NB4 (cell line): ENCODE data around the gene SKAP1.
"Not testable (repeated sequence)": the region's sequence is repeated elsewhere in the genome, so short reads cannot be mapped to it uniquely, and the experiment has no call there.

ENCODE experiments used
- DNase-seq: peaks from one replicate; pipeline ENCODE4 v3.0.0; 2010; ENCODE audit warnings: low read depth
- H3K4me3 ChIP-seq: one replicate; pipeline ENCODE4 v1.5.1; 2011; ENCODE audit warnings: mild to moderate bottlenecking, low read depth, low read length, moderate library complexity
- MYC ChIP-seq: IDR thresholded peaks from 2 replicates; pipeline ENCODE4 v1.6.1; 2011; ENCODE audit warnings: low read depth, low read length
- POLR2A ChIP-seq: IDR thresholded peaks from 2 replicates; pipeline ENCODE4 v1.6.1; 2011; ENCODE audit warnings: mild to moderate bottlenecking; ENCODE audit not compliant: insufficient read length; ENCODE audit errors: extremely low read depth
- TF ChIP-seq, protein P1 (sequence below): IDR thresholded peaks from one replicate; pipeline ENCODE4 v1.5.1; 2012; ENCODE audit warnings: low read depth, low read length
- TF ChIP-seq, protein P2 (sequence below): IDR thresholded peaks from 2 replicates; pipeline ENCODE4 v1.6.1; 2011; ENCODE audit warnings: low read depth, low read length

Gene SKAP1

DNA sequence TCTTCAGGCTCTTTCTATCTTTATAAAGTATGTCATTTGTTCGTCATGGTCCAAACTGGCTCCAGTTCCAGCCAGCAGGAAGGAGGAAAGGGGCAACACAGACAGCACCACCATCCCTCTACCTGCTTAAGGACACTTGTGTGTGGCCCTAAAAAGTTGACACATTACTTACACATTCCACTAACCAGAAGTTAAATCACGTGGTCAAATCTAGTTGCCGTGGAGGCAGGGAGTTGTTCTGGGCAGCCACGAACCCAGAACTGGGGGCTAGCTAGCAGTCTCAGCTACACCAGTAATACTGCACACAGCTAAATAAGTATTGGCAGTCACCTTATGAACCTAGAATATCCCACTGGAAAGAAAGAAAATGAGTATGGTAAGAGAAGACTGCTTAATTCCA is 218.2 kb downstream of the SKAP1 start:
- TF ChIP-seq MYC (no peak), POLR2A (no peak)
- TF ChIP-seq, protein P1, sequence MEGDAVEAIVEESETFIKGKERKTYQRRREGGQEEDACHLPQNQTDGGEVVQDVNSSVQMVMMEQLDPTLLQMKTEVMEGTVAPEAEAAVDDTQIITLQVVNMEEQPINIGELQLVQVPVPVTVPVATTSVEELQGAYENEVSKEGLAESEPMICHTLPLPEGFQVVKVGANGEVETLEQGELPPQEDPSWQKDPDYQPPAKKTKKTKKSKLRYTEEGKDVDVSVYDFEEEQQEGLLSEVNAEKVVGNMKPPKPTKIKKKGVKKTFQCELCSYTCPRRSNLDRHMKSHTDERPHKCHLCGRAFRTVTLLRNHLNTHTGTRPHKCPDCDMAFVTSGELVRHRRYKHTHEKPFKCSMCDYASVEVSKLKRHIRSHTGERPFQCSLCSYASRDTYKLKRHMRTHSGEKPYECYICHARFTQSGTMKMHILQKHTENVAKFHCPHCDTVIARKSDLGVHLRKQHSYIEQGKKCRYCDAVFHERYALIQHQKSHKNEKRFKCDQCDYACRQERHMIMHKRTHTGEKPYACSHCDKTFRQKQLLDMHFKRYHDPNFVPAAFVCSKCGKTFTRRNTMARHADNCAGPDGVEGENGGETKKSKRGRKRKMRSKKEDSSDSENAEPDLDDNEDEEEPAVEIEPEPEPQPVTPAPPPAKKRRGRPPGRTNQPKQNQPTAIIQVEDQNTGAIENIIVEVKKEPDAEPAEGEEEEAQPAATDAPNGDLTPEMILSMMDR: no peak
- TF ChIP-seq, protein P2, sequence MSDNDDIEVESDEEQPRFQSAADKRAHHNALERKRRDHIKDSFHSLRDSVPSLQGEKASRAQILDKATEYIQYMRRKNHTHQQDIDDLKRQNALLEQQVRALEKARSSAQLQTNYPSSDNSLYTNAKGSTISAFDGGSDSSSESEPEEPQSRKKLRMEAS: no peak

DNA sequence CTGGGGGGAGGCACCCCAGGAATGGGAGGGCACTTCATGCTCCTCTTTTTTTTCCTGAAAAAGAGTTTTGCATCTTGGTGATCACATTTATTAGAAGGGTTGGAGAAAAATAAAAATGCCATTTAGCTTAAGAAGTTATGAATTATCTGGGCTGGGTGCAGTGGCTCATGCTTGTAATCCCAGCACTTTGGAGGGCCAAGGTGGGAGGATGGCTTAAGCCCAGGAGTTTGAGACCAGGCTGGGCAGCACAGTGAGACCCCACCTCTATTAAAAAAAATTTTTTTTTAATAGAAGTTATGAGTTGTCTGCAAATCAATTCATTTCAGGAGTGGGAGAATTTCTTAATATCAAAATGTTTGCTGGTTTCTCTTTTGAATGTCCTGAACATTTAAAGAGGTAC is 219.0 kb downstream of the SKAP1 start:
- TF ChIP-seq MYC (no peak), POLR2A (no peak)
- TF ChIP-seq, protein P2: no peak
- TF ChIP-seq, protein P1: no peak
- no peak overlapping the region for H3K4me3 ChIP-seq

More for the DNA sequence above, 218.2 kb downstream of the SKAP1 start:
- no peak overlapping the region for H3K4me3 ChIP-seq
- no peak for DNase-seq

DNA sequence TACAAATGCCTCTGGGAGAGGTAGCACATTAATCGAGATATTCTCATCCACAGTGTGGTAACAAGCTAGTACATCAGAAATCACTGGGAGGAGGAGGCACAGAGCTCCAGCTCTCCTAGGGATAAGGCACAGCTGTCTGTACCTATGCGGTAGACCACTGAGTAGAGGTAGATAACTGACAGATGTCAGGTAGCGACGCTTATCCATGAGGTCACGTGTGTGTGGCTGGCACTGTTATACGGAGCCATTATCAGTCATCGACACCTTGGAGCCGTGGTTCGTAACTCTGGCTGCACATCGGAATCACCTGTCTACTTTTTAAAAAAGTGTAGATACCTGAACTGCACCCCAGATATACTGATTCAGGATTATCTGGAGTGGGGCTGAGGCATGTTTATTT is 220.0 kb downstream of the SKAP1 start:
- no peak overlapping the region for H3K4me3 ChIP-seq
- no peak for DNase-seq
- no peak for TF ChIP-seq POLR2A
- no peak for TF ChIP-seq MYC
- TF ChIP-seq, protein P2: no peak
- TF ChIP-seq, protein P1: no peak

More for the DNA sequence above, 219.0 kb downstream of the SKAP1 start:
- DNase-seq: no peak

DNA sequence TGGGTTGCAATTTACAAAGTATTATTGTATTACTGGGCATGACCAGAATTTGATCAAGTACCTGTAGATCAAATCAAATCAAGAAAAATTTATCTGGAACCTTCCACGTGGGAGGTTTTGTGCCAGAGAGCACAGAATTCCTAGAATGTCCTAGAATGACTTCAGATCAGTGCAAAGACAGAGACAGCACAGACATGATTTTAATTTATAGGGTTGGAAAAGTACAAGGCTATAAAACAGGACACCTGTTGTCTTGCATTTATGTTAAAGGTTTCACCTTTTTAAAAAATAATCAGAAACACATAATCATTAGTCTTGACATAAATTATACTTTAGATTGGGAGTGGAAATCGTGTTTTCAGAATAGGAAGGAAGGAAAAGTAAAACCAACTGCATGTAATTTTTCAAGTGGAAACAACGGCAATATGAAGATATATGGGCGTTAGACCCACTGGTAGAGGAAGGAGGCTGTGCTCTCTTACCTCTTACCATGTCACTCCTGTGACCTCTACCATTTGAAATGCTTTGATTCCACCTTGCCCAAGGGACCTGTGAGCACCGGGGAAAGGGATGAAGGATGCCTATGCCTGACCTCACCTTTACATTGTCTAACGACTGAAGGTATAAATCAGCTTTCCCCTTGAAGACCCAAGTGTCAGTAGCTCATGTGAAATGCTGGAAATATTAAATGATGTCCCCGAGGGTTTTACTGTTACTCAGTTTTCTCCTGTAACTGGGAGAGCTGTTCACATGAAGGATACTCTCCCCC is 222.1 kb downstream of the SKAP1 start:
- TF ChIP-seq POLR2A: no peak
- TF ChIP-seq, protein P2: no peak
- no peak for TF ChIP-seq MYC
- TF ChIP-seq, protein P1: no peak
- H3K4me3 ChIP-seq: no peak overlapping the region
- no peak for DNase-seq

DNA sequence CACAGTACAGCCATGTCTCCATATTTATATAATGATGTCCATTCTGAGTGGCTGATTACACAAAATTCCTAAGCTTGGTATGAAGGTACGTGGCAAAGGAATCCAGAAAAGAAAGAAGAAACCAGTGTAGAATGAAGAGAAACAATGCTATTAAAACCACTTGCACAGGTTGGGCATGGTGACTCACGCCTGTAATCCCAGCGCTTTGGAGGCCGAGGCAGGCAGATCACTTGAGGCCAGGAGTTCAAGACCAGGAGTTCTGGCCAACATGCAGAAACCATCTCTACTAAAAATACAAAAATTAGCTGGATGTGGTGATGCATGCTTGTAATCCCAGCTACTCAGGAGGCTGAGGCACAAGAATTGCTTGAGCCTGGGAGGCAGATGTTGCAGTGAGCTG is 223.0 kb downstream of the SKAP1 start:
- DNase-seq: not testable (repeated sequence)

DNA sequence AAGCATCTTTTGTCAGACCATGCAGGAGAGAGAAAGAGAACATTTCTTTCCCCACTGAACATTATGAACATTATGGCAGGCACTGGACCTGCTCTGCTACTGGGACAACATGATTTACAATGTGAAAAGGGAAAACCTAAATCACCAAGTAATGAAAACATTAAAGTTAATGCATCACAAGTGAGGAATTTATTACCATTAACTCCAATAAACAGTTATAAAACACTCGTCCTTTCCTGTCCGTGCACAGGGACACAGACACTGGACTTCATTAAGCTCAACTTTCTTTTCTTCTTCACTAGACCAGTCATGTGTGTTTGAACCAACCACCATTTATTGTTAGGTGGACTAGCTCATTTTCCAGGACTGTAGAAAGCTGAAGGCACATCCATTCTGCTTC is 227.1 kb downstream of the SKAP1 start:
- TF ChIP-seq, protein P1: no peak
- TF ChIP-seq POLR2A: no peak
- TF ChIP-seq MYC: no peak
- no peak for DNase-seq
- H3K4me3 ChIP-seq: no peak overlapping the region

More for the DNA sequence above, 223.0 kb downstream of the SKAP1 start:
- not testable (repeated sequence) for H3K4me3 ChIP-seq
